ENCODE data around the gene GALNT18. TPM values are rescaled to one million over a fixed set of nuclear protein-coding genes. Genes with fewer than 3 reads are reported as not detected.

Gene GALNT18
- total RNA-seq, 1 donor = 4.7 TPM

GRCh38 chr11:11622340-11622706, 518 bp upstream of the GALNT18 start:
- Histone ChIP-seq H2AFZ (ENCODE audit: low read length) (peak overlapping the region; percentile 81), H3K4me1 (ENCODE audit: insufficient read depth, low read length) (peaks cover 16% of the 10 kb centered on the region), H3K27me3 (ENCODE audit: insufficient read depth, low read length) (peaks cover 51% of the 10 kb centered on the region), H4K20me1 (ENCODE audit: insufficient read depth, low read length) (no peaks in the 10 kb centered on the region), H3K36me3 (ENCODE audit: insufficient read depth, low read length) (no peaks in the 10 kb centered on the region), H3K79me2 (ENCODE audit: insufficient read depth, low read length) (no peaks in the 10 kb centered on the region), H3K4me3 (ENCODE audit: insufficient read depth, low read length) (peak overlapping the region; percentile 75), H3K4me2 (ENCODE audit: insufficient read depth, low read length) (peak overlapping the region; percentile 90), H3K27ac (ENCODE audit: low read depth, low read length) (no peak overlapping the region), H3K9me3 (ENCODE audit: low read depth, low read length) (no peaks in the 10 kb centered on the region)
- TF ChIP-seq CTCF (IDR thresholded peaks at IDR 0.05; ENCODE audit: extremely low read depth, low read depth, low read length) = no peak
- DNase-seq (ENCODE audit: insufficient read length, low spot score, missing footprints) = peak; percentile 62

- peak; percentile 84 for DNase-seq (ENCODE audit: insufficient read length, low spot score, missing footprints)
- no peak overlapping the region for H3K27ac ChIP-seq (ENCODE audit: low read depth, low read length)
- peaks cover 58% of the 10 kb centered on the region for H3K27me3 ChIP-seq (ENCODE audit: insufficient read depth, low read length)
- H4K20me1 ChIP-seq (ENCODE audit: insufficient read depth, low read length) = no peaks in the 10 kb centered on the region
- H3K9me3 ChIP-seq (ENCODE audit: low read depth, low read length) = no peaks in the 10 kb centered on the region
- peak overlapping the region; percentile 90 for H3K4me2 ChIP-seq (ENCODE audit: insufficient read depth, low read length)
- no peak for TF ChIP-seq CTCF (IDR thresholded peaks at IDR 0.05; ENCODE audit: extremely low read depth, low read depth, low read length)
- peak overlapping the region; percentile 73 for H2AFZ ChIP-seq (ENCODE audit: low read length)
- H3K4me3 ChIP-seq (ENCODE audit: insufficient read depth, low read length) = peak overlapping the region; percentile 75
- peaks cover 16% of the 10 kb centered on the region for H3K4me1 ChIP-seq (ENCODE audit: insufficient read depth, low read length)
- H3K79me2 ChIP-seq (ENCODE audit: insufficient read depth, low read length) = no peaks in the 10 kb centered on the region
- H3K36me3 ChIP-seq (ENCODE audit: insufficient read depth, low read length) = no peaks in the 10 kb centered on the region
These were observed 758 bp downstream of the GALNT18 start for GRCh38 chr11:11620921-11621572.

- peak; percentile 80 for DNase-seq (ENCODE audit: insufficient read length, low spot score, missing footprints)
- peak overlapping the region; percentile 90 for H3K4me2 ChIP-seq (ENCODE audit: insufficient read depth, low read length)
- no peak overlapping the region for H3K27ac ChIP-seq (ENCODE audit: low read depth, low read length)
These were observed 1.5 kb downstream of the GALNT18 start for GRCh38 chr11:11620173-11620920.

More at GRCh38 chr11:11620173-11620920, 1.5 kb downstream of the GALNT18 start:
- peak overlapping the region; percentile 75 for H3K4me3 ChIP-seq (ENCODE audit: insufficient read depth, low read length)
- no peaks in the 10 kb centered on the region for H3K79me2 ChIP-seq (ENCODE audit: insufficient read depth, low read length)
- H2AFZ ChIP-seq (ENCODE audit: low read length) = peak overlapping the region; percentile 73
- peaks cover 55% of the 10 kb centered on the region for H3K27me3 ChIP-seq (ENCODE audit: insufficient read depth, low read length)
- H3K9me3 ChIP-seq (ENCODE audit: low read depth, low read length) = no peaks in the 10 kb centered on the region
- no peak for TF ChIP-seq CTCF (IDR thresholded peaks at IDR 0.05; ENCODE audit: extremely low read depth, low read depth, low read length)
- no peaks in the 10 kb centered on the region for H4K20me1 ChIP-seq (ENCODE audit: insufficient read depth, low read length)
- H3K4me1 ChIP-seq (ENCODE audit: insufficient read depth, low read length) = peaks cover 16% of the 10 kb centered on the region
- H3K36me3 ChIP-seq (ENCODE audit: insufficient read depth, low read length) = no peaks in the 10 kb centered on the region

Data from osteoblast (primary cell).